Measurements from ENCODE around the gene INTS2. TPM values are rescaled to one million over a fixed set of nuclear protein-coding genes. Genes with fewer than 3 reads are reported as not detected.

The INTS2 gene
- total RNA-seq, 1 experiment from 2014 or later, result 20.8 TPM

DNA sequence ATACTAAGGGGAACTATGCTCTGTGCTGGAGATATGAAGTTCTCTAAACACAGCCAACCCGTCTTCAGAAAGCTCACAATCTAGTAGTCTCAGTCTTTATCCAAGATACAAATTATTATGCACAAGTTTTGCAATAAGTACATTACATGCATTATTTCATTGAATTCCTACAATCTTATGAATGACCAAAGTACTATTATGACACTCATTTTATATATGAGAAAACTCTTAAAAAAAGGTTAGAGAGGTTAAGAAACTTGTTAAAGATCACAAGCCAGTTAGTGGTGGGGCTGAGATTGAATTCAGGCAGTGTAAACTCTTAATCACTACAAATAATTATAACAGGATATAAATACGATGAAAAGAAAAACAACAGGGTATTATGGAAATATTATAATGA, 59.7 kb downstream of the INTS2 start:
- H4K8ac ChIP-seq (replicated peaks; ENCODE audit: insufficient read length, low read depth, low read length), result no peak overlapping the region
- H3K27ac ChIP-seq (ENCODE audit: insufficient read length, low read depth, low read length), result no peak overlapping the region

More for the DNA sequence above, 59.7 kb downstream of the INTS2 start:
- H3K79me1 ChIP-seq (ENCODE audit: insufficient read depth, low read depth, low read length, poor library complexity, severe bottlenecking), result no peaks in the 10 kb centered on the region
- no peak overlapping the region for H2BK20ac ChIP-seq (ENCODE audit: low read depth, low read length, poor library complexity, severe bottlenecking)
- H3K23ac ChIP-seq (ENCODE audit: insufficient read length, low read depth, low read length), result no peak overlapping the region
- H2BK12ac ChIP-seq (ENCODE audit: insufficient read length, low read depth, low read length), result no peak overlapping the region
- no peak overlapping the region for H3K56ac ChIP-seq (ENCODE audit: insufficient read length, low read depth, low read length)
- no peak overlapping the region for H3K9ac ChIP-seq (ENCODE audit: extremely low read depth, insufficient read length, low read length)
- Mint-ChIP-seq H3K4me3 (no peak overlapping the region), H3K9me3 (no peaks in the 10 kb centered on the region), H3K4me1 (peaks cover 7 to 8% of the 10 kb centered on the region in 2 experiments; a peak in 3 of 4 replicates), H3K27me3 (ENCODE audit: low read depth) (no peaks in the 10 kb centered on the region), H3K27ac (no peak overlapping the region), H3K36me3 (ENCODE audit: insufficient read depth in 1 of 3, low read depth in 3 of 3) (peaks cover 2 to 23% (median 18%) of the 10 kb centered on the region in 3 experiments; a peak in 5 of 7 replicates)
- no peak overlapping the region for H3K14ac ChIP-seq (ENCODE audit: insufficient read depth, low read length)
- no peak overlapping the region for H2BK120ac ChIP-seq (ENCODE audit: low read depth, low read length, poor library complexity, severe bottlenecking)
- H3K23me2 ChIP-seq (ENCODE audit: insufficient read length, low read depth, low read length, poor library complexity, severe bottlenecking), result peaks cover 6% of the 10 kb centered on the region
- no peak overlapping the region for H2BK5ac ChIP-seq (ENCODE audit: insufficient read length, low read length)
- H2AK5ac ChIP-seq (ENCODE audit: insufficient read length, low read length), result no peak overlapping the region
- no CpG with 5 or more reads among the region's 2 CpGs for WGBS (ENCODE audit: extremely low coverage, insufficient read length, low lambda C conversion rate)
- TF ChIP-seq, protein P1, sequence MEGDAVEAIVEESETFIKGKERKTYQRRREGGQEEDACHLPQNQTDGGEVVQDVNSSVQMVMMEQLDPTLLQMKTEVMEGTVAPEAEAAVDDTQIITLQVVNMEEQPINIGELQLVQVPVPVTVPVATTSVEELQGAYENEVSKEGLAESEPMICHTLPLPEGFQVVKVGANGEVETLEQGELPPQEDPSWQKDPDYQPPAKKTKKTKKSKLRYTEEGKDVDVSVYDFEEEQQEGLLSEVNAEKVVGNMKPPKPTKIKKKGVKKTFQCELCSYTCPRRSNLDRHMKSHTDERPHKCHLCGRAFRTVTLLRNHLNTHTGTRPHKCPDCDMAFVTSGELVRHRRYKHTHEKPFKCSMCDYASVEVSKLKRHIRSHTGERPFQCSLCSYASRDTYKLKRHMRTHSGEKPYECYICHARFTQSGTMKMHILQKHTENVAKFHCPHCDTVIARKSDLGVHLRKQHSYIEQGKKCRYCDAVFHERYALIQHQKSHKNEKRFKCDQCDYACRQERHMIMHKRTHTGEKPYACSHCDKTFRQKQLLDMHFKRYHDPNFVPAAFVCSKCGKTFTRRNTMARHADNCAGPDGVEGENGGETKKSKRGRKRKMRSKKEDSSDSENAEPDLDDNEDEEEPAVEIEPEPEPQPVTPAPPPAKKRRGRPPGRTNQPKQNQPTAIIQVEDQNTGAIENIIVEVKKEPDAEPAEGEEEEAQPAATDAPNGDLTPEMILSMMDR (conservative IDR thresholded peaks at IDR 0.05), result no peak
- H3K9me3 ChIP-seq (ENCODE audit: control insufficient read depth, low read depth, low read length), result no peaks in the 10 kb centered on the region
- H3K18ac ChIP-seq (ENCODE audit: insufficient read length, low read depth, low read length), result no peak overlapping the region
- no peak for DNase-seq
- H3K4me2 ChIP-seq (ENCODE audit: insufficient read depth, insufficient read length, low read length), result no peak overlapping the region
- no peak overlapping the region for H4K5ac ChIP-seq (ENCODE audit: insufficient read length, low read depth, low read length)
- H4K20me1 ChIP-seq (ENCODE audit: control insufficient read depth, insufficient read depth, insufficient read length), result no peaks in the 10 kb centered on the region
- H3T11ph ChIP-seq (ENCODE audit: low read length), result no peak overlapping the region
- H4K91ac ChIP-seq (ENCODE audit: insufficient read length, low read depth, low read length), result no peak overlapping the region
- no peaks in the 10 kb centered on the region for H3K79me2 ChIP-seq (ENCODE audit: insufficient read depth, low read length)
- no peak overlapping the region for H2AFZ ChIP-seq (ENCODE audit: low read length)
- H3K4me1 ChIP-seq (ENCODE audit: insufficient read depth, low read length), result no peaks in the 10 kb centered on the region
- H2BK15ac ChIP-seq (ENCODE audit: low read depth, low read length), result no peak overlapping the region
- H3K27me3 ChIP-seq (ENCODE audit: insufficient read depth, low read length), result no peaks in the 10 kb centered on the region
- H3K4ac ChIP-seq (ENCODE audit: low read depth, low read length), result no peak overlapping the region
